Activated CD4-positive, alpha-beta T cell treated with anti-CD3 and anti-CD28 coated beads for 36 hours (primary cell): ENCODE data around the gene SMIM17. TPM values are rescaled to one million over a fixed set of nuclear protein-coding genes. Genes with fewer than 3 reads are reported as not detected.
A peak's percentile ranks its signal among the peaks of the same experiment; 100 is the strongest.
"Not testable (repeated sequence)": the region's sequence is repeated elsewhere in the genome, so short reads cannot be mapped to it uniquely, and the experiment has no call there.

Source experiments
- ATAC-seq: fragments of 200-7000 bp; cut with Tn5 transposase; one replicate; pipeline ENCODE4 v1.10.0; 2021; ENCODE audit warnings: mild to moderate bottlenecking, moderate library complexity
- CTCF ChIA-PET: fragments of 350-600 bp; sonication (Branson Sonifier 250); formaldehyde crosslinking; loops from one replicate; lab custom pipeline; 2021; ENCODE audit warnings: antibody characterized with exemption; lab: Charles Lee
- POLR2A ChIA-PET: fragments of 350-600 bp; sonication (Branson Sonifier 250); formaldehyde crosslinking; loops from one replicate; lab custom pipeline; 2021; ENCODE audit warnings: antibody characterized with exemption, inconsistent platforms; lab: Charles Lee
- DNase-seq: peaks from one replicate; pipeline ENCODE4 v3.0.0-alpha.2; 2020
- H3K27ac Mint-ChIP-seq: one replicate; pipeline ENCODE4 v1.8.0; 2021; ENCODE audit warnings: mixed read lengths
- H3K27me3 Mint-ChIP-seq: one replicate; pipeline ENCODE4 v1.8.0; 2021; ENCODE audit warnings: mixed read lengths
- H3K36me3 Mint-ChIP-seq: one replicate; pipeline ENCODE4 v1.8.0; 2021; ENCODE audit warnings: low read depth, mixed read lengths
- H3K4me1 Mint-ChIP-seq: one replicate; pipeline ENCODE4 v1.8.0; 2021; ENCODE audit warnings: mixed read lengths
- H3K4me3 Mint-ChIP-seq: one replicate; pipeline ENCODE4 v1.8.0; 2021; ENCODE audit warnings: mild to moderate bottlenecking, moderate library complexity, mixed read lengths
- H3K9me3 Mint-ChIP-seq: one replicate; pipeline ENCODE4 v1.8.0; 2021; ENCODE audit warnings: low read depth, mixed read lengths
- intact Hi-C, 2 experiments: fragments of 100-400 bp; cut with DNase I in 1 of 2; cut with micrococcal nuclease in 1 of 2; formaldehyde crosslinking; loops; one replicate each; pipeline versions ENCODE4 v1.14.2 to v1.15.1; 2022 to 2024; cut with DNase I, micrococcal nuclease
- total RNA-seq, 2 experiments: library from RNA; stranded (reverse); gene quantifications; one replicate each; pipeline ENCODE4 v1.2.3, GENCODE V29; 2021

The SMIM17 gene
- total RNA-seq, 2 experiments from 2014 or later = not detected

DNA sequence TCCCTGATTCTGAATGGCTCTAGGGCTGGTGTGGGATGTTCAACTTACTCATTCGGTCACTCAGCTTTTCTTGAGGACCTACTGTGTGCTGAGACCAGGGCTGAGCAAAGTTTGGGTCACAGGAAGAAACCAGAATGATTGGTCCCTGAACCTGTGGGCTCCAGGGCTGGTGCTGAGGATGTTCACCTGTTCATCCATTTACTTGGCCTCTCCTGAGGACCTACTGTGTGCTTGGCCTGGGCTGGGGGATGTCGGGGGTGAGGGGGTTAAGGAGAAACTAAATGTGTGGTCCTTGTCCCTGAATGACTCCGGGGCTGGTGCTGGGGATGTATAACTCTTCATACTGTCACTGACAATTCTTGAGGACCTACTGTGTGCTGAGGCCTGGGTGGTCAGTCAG is 18.3 kb downstream of the SMIM17 start:
- CTCF ChIA-PET = no interaction called here
- Mint-ChIP-seq H3K27me3 (no peaks in the 10 kb centered on the region), H3K9me3 (peaks cover 24% of the 10 kb centered on the region), H3K4me3 (no peak overlapping the region), H3K27ac (no peak overlapping the region), H3K36me3 (peaks cover 43% of the 10 kb centered on the region), H3K4me1 (no peaks in the 10 kb centered on the region)
- intact Hi-C loops = loop anchor here in 1 of 2 experiments (2.0 kb wide), 1 partner anchor 438 kb away; no protein-coding TSS in a partner anchor
- no peak for ATAC-seq
- POLR2A ChIA-PET = no interaction called here
- no peak for DNase-seq

DNA sequence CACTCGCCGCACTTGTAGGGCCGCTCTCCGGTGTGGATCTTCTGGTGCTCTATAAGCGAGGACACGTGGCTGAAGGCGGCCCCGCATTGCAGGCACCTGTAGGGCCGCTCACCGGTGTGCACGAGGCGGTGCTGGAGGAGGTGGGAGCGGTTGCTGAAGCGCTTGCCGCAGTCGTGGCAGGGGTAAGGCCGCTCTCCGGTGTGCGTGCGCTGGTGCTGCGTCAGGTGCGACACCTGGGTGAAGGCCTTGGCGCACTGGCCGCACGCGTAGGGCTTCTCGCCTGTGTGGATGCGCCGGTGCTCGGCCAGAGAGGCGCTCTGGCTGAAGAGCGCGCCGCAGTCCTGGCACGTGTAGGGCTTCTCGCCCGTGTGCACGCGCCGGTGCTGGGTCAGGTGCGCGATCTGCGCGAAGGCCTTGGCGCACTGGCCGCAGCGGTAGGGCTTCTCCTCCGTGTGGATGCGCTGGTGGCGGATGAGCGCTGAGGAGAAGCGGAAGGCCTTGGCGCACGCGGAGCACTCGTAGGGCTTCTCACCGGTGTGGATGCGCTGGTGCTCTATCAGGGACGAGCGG is 21.1 kb downstream of the SMIM17 start:
- ChIA-PET POLR2A (no interaction called here), CTCF (no interaction called here)
- Mint-ChIP-seq H3K4me1 (no peaks in the 10 kb centered on the region), H3K27me3 (no peaks in the 10 kb centered on the region), H3K36me3 (peaks cover 58% of the 10 kb centered on the region), H3K27ac (no peak overlapping the region), H3K9me3 (peaks cover 25% of the 10 kb centered on the region), H3K4me3 (no peak overlapping the region)
- ATAC-seq (no peak), DNase-seq (no peak)
- intact Hi-C loops = no loop called here

GRCh38 chr19:56664511-56664910 is 21.6 kb downstream of the SMIM17 start:
- H3K4me3 Mint-ChIP-seq = no peak overlapping the region
- ChIA-PET POLR2A (no interaction called here), CTCF (no interaction called here)
- ATAC-seq (no peak), DNase-seq (no peak)
- H3K4me1 Mint-ChIP-seq = no peaks in the 10 kb centered on the region
- no peak overlapping the region for H3K27ac Mint-ChIP-seq
- H3K27me3 Mint-ChIP-seq = no peaks in the 10 kb centered on the region
- intact Hi-C loops = no loop called here
- H3K36me3 Mint-ChIP-seq = peaks cover 55% of the 10 kb centered on the region
- H3K9me3 Mint-ChIP-seq = peaks cover 22% of the 10 kb centered on the region

DNA sequence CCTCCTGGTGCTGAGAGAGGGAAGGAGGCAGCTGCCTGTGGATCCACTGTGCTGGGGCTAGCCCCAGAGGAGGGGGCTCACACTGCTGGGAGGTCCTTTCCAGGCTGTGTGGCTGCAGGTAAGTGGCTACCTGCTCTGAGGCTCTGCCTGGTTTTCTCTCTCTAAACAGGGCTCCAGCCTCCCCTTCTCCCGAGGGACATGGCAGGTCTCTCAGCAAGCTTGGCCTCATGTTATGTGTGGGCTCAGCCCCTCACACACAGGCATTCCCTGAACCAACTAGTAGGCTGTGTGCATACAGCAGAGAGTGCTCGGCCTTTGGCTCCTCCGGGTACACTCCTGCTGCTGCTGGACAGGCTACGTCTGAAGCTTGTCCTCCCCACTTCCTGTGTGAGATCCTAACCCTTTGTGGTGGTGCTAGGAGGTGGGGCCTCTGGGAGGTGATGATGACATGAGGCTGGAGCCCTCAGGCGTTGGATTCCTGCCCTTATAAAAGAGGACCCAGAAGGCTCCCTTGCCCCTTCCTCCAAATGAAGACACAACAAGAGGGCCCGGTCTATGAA is 24.4 kb downstream of the SMIM17 start:
- ATAC-seq (no peak), DNase-seq (no peak)
- H3K36me3 Mint-ChIP-seq = peaks cover 48% of the 10 kb centered on the region
- CTCF ChIA-PET = no interaction called here
- no peaks in the 10 kb centered on the region for H3K27me3 Mint-ChIP-seq
- peaks cover 11% of the 10 kb centered on the region for H3K4me1 Mint-ChIP-seq
- H3K27ac Mint-ChIP-seq = no peak overlapping the region
- H3K4me3 Mint-ChIP-seq = no peak overlapping the region
- POLR2A ChIA-PET = no interaction called here
- intact Hi-C loops = no loop called here
- peaks cover 14% of the 10 kb centered on the region for H3K9me3 Mint-ChIP-seq

- no peak overlapping the region for H3K4me3 Mint-ChIP-seq
- H3K9me3 Mint-ChIP-seq = peaks cover 13% of the 10 kb centered on the region
- peaks cover 11% of the 10 kb centered on the region for H3K4me1 Mint-ChIP-seq
- H3K27me3 Mint-ChIP-seq = no peaks in the 10 kb centered on the region
- ChIA-PET POLR2A (no interaction called here), CTCF (interaction anchor here (0.6 kb wide), 1 partner anchor 200 kb away, joined by 3 read pairs; no protein-coding TSS in a partner anchor)
- ATAC-seq (no peak), DNase-seq (no peak)
- peaks cover 40% of the 10 kb centered on the region for H3K36me3 Mint-ChIP-seq
- no peak overlapping the region for H3K27ac Mint-ChIP-seq
- intact Hi-C loops = no loop called here
These were observed 25.7 kb downstream of the SMIM17 start for GRCh38 chr19:56668676-56669075.

GRCh38 chr19:56670401-56670960 is 27.5 kb downstream of the SMIM17 start:
- Mint-ChIP-seq H3K4me3 (peak overlapping the region; percentile 84), H3K4me1 (peaks cover 11% of the 10 kb centered on the region), H3K27ac (peak overlapping the region; percentile 26), H3K9me3 (peaks cover 8% of the 10 kb centered on the region), H3K27me3 (no peaks in the 10 kb centered on the region), H3K36me3 (peaks cover 25% of the 10 kb centered on the region)
- ATAC-seq (no peak), DNase-seq (no peak)
- POLR2A ChIA-PET = no interaction called here
- CTCF ChIA-PET = no interaction called here
- intact Hi-C loops = loop anchor here in 1 of 2 experiments (2.0 kb wide), 2 partner anchors 164 to 356 kb away; partner anchors contain the start of genes ZNF471 and ZSCAN5A

DNA sequence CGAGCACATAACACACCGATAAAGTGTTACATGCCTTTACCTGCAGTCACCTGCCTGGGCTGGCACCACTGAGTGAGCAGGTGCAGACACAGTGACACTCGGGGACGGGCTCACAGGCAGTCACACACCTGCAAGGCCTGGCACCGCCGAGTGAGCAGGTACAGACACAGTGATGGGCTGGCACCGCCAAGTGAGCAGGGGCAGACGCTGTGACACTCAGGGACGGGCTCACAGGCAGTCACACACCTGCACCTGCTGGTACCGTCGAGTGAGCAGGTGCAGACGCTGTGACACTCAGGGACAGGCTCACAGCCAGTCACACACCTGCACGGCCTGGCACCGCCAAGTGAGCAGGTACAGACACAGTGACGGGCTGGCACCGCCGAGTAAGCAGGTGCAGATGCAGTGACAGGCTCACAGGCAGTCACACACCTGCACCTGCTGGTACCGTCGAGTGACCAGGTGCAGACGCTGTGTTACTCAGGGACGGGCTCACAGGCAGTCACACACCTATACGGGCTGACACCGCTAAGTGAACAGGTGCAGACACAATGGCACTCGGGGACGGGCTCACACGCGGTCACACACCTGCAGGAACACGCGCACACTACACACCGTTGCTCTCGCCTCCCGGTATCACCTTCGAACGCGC is 28.1 kb downstream of the SMIM17 start:
- Mint-ChIP-seq H3K4me1 (peaks cover 11% of the 10 kb centered on the region), H3K27me3 (no peaks in the 10 kb centered on the region), H3K36me3 (peaks cover 22% of the 10 kb centered on the region), H3K9me3 (peaks cover 7% of the 10 kb centered on the region), H3K4me3 (peak overlapping the region; percentile 84), H3K27ac (peak overlapping the region; percentile 87)
- POLR2A ChIA-PET = no interaction called here
- CTCF ChIA-PET = no interaction called here
- DNase-seq = peak; percentile 10
- intact Hi-C loops = loop anchor here in 1 of 2 experiments (1.0 to 2.0 kb wide), 7 partner anchors 76 to 356 kb away; partner anchors contain the start of genes ZFP28, ZNF470, ZNF471 and ZNF582
- ATAC-seq = peak; percentile 55

DNA sequence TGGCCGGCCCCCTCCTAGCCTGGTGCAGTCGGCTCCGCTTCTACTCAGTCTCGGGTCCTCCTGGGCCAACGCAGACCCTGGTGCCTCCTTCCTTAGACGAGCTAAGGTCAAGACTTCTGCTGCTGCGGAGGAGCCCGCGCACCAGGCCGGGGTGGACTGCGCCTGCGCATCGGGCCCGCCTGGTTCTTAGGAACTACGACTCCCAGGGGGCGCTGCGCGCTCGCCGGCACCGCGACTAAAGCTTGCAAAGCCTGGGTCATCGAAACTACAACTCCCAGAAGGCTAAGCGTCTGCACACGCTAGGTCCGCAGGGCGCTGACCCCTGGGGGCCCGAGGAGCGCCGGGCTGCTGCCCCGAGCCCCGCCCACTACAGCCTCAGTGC is 28.6 kb downstream of the SMIM17 start, which contains the start of gene ZNF835:
Gene ZNF835 (minus strand): TSS at position 145 of the 382 bp plus-strand sequence. CDS start 6,559 bp downstream, outside the sequence.
- DNase-seq (peak; percentile 94), ATAC-seq (peak; percentile 96)
- peak within 1 kb of the TSS; percentile 84 for H3K4me3 Mint-ChIP-seq
- no peaks in the 10 kb centered on the region for H3K27me3 Mint-ChIP-seq
- ChIA-PET POLR2A (interaction anchor here (0.7 kb wide), 1 partner anchor 77 kb away, joined by 5 read pairs; the partner anchor contains the start of gene ZNF71), CTCF (no interaction called here)
- peaks cover 7% of the 10 kb centered on the region for H3K9me3 Mint-ChIP-seq
- peaks cover 11% of the 10 kb centered on the region for H3K4me1 Mint-ChIP-seq
- intact Hi-C loops = loop anchor here in 1 of 2 experiments (1.0 to 2.0 kb wide), 7 partner anchors 76 to 357 kb away; partner anchors contain the start of genes ZFP28, ZNF470, ZNF471 and ZNF582
- peaks cover 18% of the 10 kb centered on the region for H3K36me3 Mint-ChIP-seq
- H3K27ac Mint-ChIP-seq = peak within 1 kb of the TSS; percentile 87

DNA sequence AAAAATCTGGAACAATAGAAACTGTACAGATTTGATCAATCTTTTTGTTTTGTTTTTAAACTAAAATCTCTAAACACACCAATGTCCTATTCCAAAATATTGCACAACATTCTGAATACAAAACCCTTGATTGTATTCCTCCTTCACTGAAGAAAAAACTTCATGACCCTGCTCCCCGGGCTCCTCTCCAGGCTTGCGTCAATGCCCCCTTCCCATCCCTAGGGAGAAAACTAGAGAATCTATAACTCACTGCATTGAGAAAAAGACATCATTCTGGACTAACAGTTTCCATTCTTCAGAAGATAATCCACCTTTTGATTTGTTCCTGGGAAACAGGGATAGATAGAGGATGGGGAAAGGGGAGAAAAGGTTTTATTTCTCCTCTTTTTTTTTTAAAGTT is 29.7 kb downstream of the SMIM17 start:
- H3K36me3 Mint-ChIP-seq = peaks cover 18% of the 10 kb centered on the region
- H3K27ac Mint-ChIP-seq, H3K9me3 Mint-ChIP-seq, DNase-seq, POLR2A ChIA-PET, CTCF ChIA-PET, H3K27me3 Mint-ChIP-seq, H3K4me3 Mint-ChIP-seq, ATAC-seq, intact Hi-C loops: not testable (repeated sequence)
- H3K4me1 Mint-ChIP-seq = peaks cover 11% of the 10 kb centered on the region

GRCh38 chr19:56678205-56678604 is 35.2 kb downstream of the SMIM17 start:
- no peak for DNase-seq
- ChIA-PET POLR2A (no interaction called here), CTCF (no interaction called here)
- no peaks in the 10 kb centered on the region for H3K27me3 Mint-ChIP-seq
- H3K36me3 Mint-ChIP-seq = peaks cover 2% of the 10 kb centered on the region
- H3K4me3 Mint-ChIP-seq = no peak overlapping the region
- intact Hi-C loops = no loop called here
- H3K9me3 Mint-ChIP-seq = peaks cover 9% of the 10 kb centered on the region
- H3K4me1 Mint-ChIP-seq = no peaks in the 10 kb centered on the region
- H3K27ac Mint-ChIP-seq = no peak overlapping the region
- ATAC-seq = no peak

GRCh38 chr19:56681702-56682101 is 38.7 kb downstream of the SMIM17 start:
- intact Hi-C loops = no loop called here
- no peaks in the 10 kb centered on the region for H3K4me1 Mint-ChIP-seq
- ATAC-seq = no peak
- DNase-seq = no peak
- no peaks in the 10 kb centered on the region for H3K27me3 Mint-ChIP-seq
- peaks cover 14% of the 10 kb centered on the region for H3K9me3 Mint-ChIP-seq
- peaks cover 9% of the 10 kb centered on the region for H3K36me3 Mint-ChIP-seq
- no peak overlapping the region for H3K4me3 Mint-ChIP-seq
- POLR2A ChIA-PET = no interaction called here
- CTCF ChIA-PET = no interaction called here
- no peak overlapping the region for H3K27ac Mint-ChIP-seq
